ENCODE data around the gene MAP3K5. TPM values are rescaled to one million over a fixed set of nuclear protein-coding genes. Genes with fewer than 3 reads are reported as not detected.
A peak's percentile ranks its signal among the peaks of the same experiment; 100 is the strongest.
"Not testable (repeated sequence)": the region's sequence is repeated elsewhere in the genome, so short reads cannot be mapped to it uniquely, and the experiment has no call there.

The MAP3K5 gene
- total and polyA plus RNA-seq, 3 donors from 2014 or later: 21.3 to 55.3 (median 46.1) TPM

DNA sequence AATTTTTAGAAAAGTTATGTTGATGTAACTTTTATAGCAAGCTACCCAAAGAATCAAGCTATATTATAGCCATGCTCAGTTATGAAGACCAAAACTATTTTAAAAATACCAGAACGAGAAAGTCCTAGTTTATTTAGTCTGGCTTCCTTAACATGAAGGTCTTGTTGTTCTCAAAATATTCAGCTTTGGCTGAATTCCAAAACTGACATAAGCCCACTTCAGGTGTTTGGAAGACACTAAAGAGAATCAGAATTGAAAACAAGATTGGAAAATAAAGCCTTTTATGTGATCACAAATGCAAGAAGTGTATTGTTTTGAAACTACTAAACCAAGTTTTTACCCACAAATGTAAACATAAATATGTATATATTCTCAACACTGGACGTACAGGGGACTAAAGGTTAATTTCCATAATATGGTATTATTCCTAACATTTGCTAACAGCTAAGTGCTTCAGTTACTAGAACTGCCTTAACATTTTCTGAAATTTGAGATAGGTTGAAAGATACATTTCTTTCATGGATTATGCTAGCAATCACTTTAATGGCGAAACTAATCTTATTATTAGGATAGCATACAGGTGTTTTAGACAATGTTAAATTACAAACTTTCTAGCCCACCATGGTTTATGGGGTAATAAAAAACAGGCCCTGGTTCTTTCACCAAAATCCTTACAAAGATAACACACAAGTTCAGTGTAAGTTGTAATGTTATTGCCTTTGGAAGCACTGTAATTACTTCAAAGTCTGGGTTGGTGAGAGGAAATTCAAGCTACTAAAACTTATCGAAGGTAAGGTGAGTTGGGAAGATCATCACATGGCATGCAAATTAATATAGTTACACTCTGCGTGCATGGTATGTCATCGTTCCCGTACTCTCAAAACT lies 1.6 kb downstream of the MAP3K5 start:
- WGBS, 2 donors: 8 to 10% methylated on average over 7 of the region's 7 CpGs
- Histone ChIP-seq H3K4me3 (peak overlapping the region; percentile 89 to 94), H3K9me3 (no peaks in the 10 kb centered on the region), H3K36me3 (ENCODE audit: low read depth, missing control alignments) (no peaks in the 10 kb centered on the region), H3K27ac (peak overlapping the region; percentile 91 to 96), H3K4me1 (peaks cover 31% of the 10 kb centered on the region), H3K27me3 (no peaks in the 10 kb centered on the region)
- no peak for TF ChIP-seq POLR2A (IDR thresholded peaks at IDR 0.05)
- TF ChIP-seq CTCF (IDR thresholded peaks at IDR 0.05): no peak
- no peak for DNase-seq
- intact Hi-C loops (cut with DNase I; ENCODE audit: low total_unique reads): loop anchor here (5.0 kb wide), 1 partner anchor 143 kb away; no protein-coding TSS in a partner anchor

GRCh38 chr6:136789440-136789839 lies 2.8 kb downstream of the MAP3K5 start:
- peaks cover 37% of the 10 kb centered on the region for H3K4me1 ChIP-seq
- H3K36me3 ChIP-seq (ENCODE audit: low read depth, missing control alignments); DNase-seq; H3K27me3 ChIP-seq; intact Hi-C loops (cut with DNase I; ENCODE audit: low total_unique reads); H3K9me3 ChIP-seq: not testable (repeated sequence)
- peak overlapping the region; percentile 91 to 96 for H3K27ac ChIP-seq
- WGBS, 2 donors: 67 to 75% methylated on average over 3 of the region's 3 CpGs
- peak overlapping the region in 1 of 2 donors; percentile 94 for H3K4me3 ChIP-seq

- Histone ChIP-seq H3K27me3 (no peaks in the 10 kb centered on the region), H3K27ac (peak overlapping the region in 1 of 2 donors; percentile 5), H3K4me1 (peaks cover 33% of the 10 kb centered on the region), H3K9me3 (no peaks in the 10 kb centered on the region), H3K4me3 (no peak overlapping the region), H3K36me3 (ENCODE audit: low read depth, missing control alignments) (no peaks in the 10 kb centered on the region)
- 64 to 70% methylated on average over 7 of the region's 7 CpGs for WGBS, 2 donors
- TF ChIP-seq CTCF (IDR thresholded peaks at IDR 0.05) (no peak), POLR2A (IDR thresholded peaks at IDR 0.05) (no peak)
- DNase-seq: no peak
- intact Hi-C loops (cut with DNase I; ENCODE audit: low total_unique reads): no loop called here
Measured at GRCh38 chr6:136788069-136788902, 4.0 kb downstream of the MAP3K5 start.

DNA sequence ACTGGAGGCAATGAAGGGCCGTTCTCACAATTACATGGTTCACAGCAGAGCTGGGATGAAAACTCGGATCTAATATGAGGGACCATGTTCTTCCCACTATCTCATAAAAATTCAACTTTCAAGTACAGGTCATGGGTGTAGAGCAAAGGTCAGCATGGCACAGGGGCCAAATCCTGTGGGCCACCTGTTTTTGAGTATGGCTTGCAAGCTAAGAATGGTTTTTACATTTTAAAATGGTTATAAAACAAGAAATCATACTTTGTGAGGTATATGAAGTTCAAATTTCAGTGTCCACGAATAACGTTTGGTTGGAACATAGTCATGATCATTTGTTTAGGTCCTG lies 4.6 kb downstream of the MAP3K5 start:
- H3K36me3 ChIP-seq (ENCODE audit: low read depth, missing control alignments): no peaks in the 10 kb centered on the region
- no peak for DNase-seq
- no peaks in the 10 kb centered on the region for H3K27me3 ChIP-seq
- no peaks in the 10 kb centered on the region for H3K9me3 ChIP-seq
- TF ChIP-seq POLR2A (IDR thresholded peaks at IDR 0.05) (no peak), CTCF (IDR thresholded peaks at IDR 0.05) (no peak)
- H3K4me3 ChIP-seq: no peak overlapping the region
- WGBS, 2 donors: 76 to 78% methylated on average over 4 of the region's 4 CpGs
- intact Hi-C loops (cut with DNase I; ENCODE audit: low total_unique reads): no loop called here
- peaks cover 30% of the 10 kb centered on the region for H3K4me1 ChIP-seq
- H3K27ac ChIP-seq: peak overlapping the region in 1 of 2 donors; percentile 5

DNA sequence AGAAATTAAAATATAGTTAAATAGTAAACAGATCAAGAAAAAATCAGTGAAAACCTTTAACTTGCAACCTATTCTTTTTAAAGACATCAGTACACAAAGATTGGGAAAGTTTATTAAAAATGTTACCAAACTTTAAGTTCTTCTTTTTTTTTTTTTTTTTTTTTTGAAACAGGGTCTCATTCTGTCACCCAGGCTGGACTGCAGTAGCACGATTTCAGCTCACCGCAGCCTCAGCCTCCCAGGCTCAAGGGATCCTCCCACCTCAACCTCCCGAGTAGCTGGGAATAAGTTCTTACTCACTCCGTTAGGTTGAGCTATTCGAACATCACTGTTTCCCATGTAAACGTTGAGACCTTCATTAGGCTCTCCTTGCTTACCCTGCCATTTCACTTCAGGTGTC lies 5.6 kb downstream of the MAP3K5 start:
- no peaks in the 10 kb centered on the region for H3K27me3 ChIP-seq
- WGBS, 2 donors: 73 to 76% methylated on average over 6 of the region's 6 CpGs
- H3K36me3 ChIP-seq (ENCODE audit: low read depth, missing control alignments): no peaks in the 10 kb centered on the region
- peaks cover 30% of the 10 kb centered on the region for H3K4me1 ChIP-seq
- intact Hi-C loops (cut with DNase I; ENCODE audit: low total_unique reads): no loop called here
- no peaks in the 10 kb centered on the region for H3K9me3 ChIP-seq
- no peak for DNase-seq
- H3K4me3 ChIP-seq: no peak overlapping the region
- TF ChIP-seq CTCF (IDR thresholded peaks at IDR 0.05) (no peak), POLR2A (IDR thresholded peaks at IDR 0.05) (no peak)
- no peak overlapping the region for H3K27ac ChIP-seq
